Measurements from ENCODE around the gene DCBLD2. TPM values are rescaled to one million over a fixed set of nuclear protein-coding genes. Genes with fewer than 3 reads are reported as not detected.

DCBLD2 gene, protein sequence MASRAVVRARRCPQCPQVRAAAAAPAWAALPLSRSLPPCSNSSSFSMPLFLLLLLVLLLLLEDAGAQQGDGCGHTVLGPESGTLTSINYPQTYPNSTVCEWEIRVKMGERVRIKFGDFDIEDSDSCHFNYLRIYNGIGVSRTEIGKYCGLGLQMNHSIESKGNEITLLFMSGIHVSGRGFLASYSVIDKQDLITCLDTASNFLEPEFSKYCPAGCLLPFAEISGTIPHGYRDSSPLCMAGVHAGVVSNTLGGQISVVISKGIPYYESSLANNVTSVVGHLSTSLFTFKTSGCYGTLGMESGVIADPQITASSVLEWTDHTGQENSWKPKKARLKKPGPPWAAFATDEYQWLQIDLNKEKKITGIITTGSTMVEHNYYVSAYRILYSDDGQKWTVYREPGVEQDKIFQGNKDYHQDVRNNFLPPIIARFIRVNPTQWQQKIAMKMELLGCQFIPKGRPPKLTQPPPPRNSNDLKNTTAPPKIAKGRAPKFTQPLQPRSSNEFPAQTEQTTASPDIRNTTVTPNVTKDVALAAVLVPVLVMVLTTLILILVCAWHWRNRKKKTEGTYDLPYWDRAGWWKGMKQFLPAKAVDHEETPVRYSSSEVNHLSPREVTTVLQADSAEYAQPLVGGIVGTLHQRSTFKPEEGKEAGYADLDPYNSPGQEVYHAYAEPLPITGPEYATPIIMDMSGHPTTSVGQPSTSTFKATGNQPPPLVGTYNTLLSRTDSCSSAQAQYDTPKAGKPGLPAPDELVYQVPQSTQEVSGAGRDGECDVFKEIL
- total RNA-seq (2012; rRNA removed) = 196 and 275 TPM in 2 replicates
- polyA plus RNA-seq (2012; rRNA removed) = 119 and 121 TPM in 2 replicates
- 38.1 and 38.8 TPM in 2 replicates for polyA plus RNA-seq (2012; cell fraction: cytosol; rRNA removed)
- polyA plus RNA-seq (2012; cell fraction: nucleus; rRNA removed; ENCODE audit: low replicate concordance) = 32.4 and 131 TPM in 2 replicates
- Bru-seq, nascent RNA = percentile 96 among the genes with signal in this experiment
- percentile 93 among the genes with signal in this experiment for BruChase-seq, experiment 1, labeled RNA remaining after a 6-hour chase
- BruChase-seq, experiment 2, labeled RNA remaining after a 2-hour chase = percentile 92 among the genes with signal in this experiment
- long read RNA-seq, full-length matches to known transcripts = 36 of 152 reads
- long read RNA-seq, partial matches to known transcripts = 73 of 152 reads
- long read RNA-seq, other reads (novel, unspliced or antisense) = 43 of 152 reads

DNA sequence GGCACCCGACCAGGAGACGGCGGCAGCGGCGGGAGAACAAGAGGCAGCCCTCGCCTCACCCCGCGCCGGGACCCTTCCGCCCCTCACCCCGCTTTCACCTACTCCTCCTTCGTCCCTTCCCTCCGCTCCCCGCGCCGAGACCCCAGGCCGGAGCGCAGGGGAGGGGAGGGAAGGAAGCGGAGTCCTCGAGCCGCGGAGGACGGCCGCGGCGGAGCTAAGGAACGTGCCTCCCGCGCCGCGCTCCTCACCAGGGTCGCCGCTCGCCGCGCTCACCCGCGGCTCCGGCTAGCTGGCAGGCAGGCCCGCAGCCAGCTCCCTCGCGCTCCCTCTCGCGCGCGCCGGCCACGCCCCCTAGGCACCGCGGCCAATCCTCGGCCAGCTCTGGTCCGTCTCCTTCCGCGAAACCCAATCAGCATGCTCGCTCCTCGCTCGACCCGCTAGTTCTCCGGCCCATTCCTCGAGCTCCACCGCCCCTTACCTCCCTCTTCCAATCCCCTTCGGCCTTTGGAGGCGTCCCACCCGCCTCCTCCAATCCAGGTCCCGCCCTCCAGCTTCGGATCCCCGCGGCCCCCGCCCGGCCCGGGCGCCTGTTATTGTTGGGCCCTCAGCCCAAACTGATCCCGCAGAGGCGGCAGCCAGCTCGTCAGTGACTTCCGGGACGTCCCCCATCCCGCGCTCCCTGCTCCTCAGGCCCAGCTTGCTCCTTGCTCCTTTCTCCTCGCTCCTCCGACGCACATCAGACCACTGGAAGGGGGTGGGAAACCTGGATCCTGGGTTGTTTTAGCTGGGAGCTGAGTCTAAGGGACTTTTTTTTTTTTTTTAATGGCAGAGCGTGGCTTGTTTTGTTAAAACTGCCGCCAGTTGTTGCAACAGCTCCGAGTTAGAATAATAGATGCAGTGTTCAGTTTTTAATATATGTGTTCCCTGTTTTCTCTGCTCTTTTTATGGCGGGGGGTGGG is at the start of gene DCBLD2:
Gene DCBLD2, minus strand, starts transcription at position 304 of the 959 bp plus-strand sequence. CDS start 369 bp downstream, outside the sequence.
- peak within 1 kb of the TSS; percentile 96 for H2AK9ac ChIP-seq (replicated peaks; ENCODE audit: low read depth, low read length, poor library complexity)
- intact Hi-C loops (cut with micrococcal nuclease) = loop anchor here (2.0 to 10.0 kb wide), 6 partner anchors 15 to 297 kb away; no protein-coding TSS in a partner anchor
- ChIA-PET CTCF (interaction anchor here (0.8 to 1.4 kb wide), 4 partner anchors 54 to 86 kb away, joined by 3 to 7 read pairs (median 4); no protein-coding TSS in a partner anchor), POLR2A (ENCODE audit: unreplicated experiment) (interaction anchor here (0.6 to 0.7 kb wide), 3 partner anchors 9 to 17 kb away, joined by 3 read pairs; no protein-coding TSS in a partner anchor)
- H2BK5ac ChIP-seq (ENCODE audit: low read depth, low read length, poor library complexity, severe bottlenecking) = peak within 1 kb of the TSS; percentile 89
- peaks cover 12% of the 10 kb centered on the region for H4K20me1 ChIP-seq (ENCODE audit: insufficient read depth, low read length)
- no peaks in the 10 kb centered on the region for H3K27me3 ChIP-seq (ENCODE audit: control insufficient read depth, insufficient read depth, low read length)
- peak within 1 kb of the TSS; percentile 94 for H3K27ac ChIP-seq (ENCODE audit: insufficient read depth, low read length)
- dilution Hi-C loops (cut with HindIII; ENCODE audit: low sequenced_read_pairs, unreplicated experiment) = no loop called here
- peak within 1 kb of the TSS; percentile 93 for H2AFZ ChIP-seq (replicated peaks; ENCODE audit: low read length, poor library complexity)
- peak within 1 kb of the TSS; percentile 80 for H3K14ac ChIP-seq (replicated peaks; ENCODE audit: low read depth, low read length)
- peak within 1 kb of the TSS; percentile 91 for H3K56ac ChIP-seq (ENCODE audit: extremely low read depth, insufficient read depth, low read length)
- H3K79me1 ChIP-seq (ENCODE audit: low read depth in 1 of 2, low read length in 2 of 2) = peaks cover 6 to 19% of the 10 kb centered on the region in 2 experiments
- peak within 1 kb of the TSS; percentile 87 for H3K9ac ChIP-seq (ENCODE audit: low read depth, low read length)
- H3K23ac ChIP-seq (ENCODE audit: low read depth, low read length) = peak within 1 kb of the TSS; percentile 59
- H3K4me2 ChIP-seq (ENCODE audit: low read depth, low read length) = peak within 1 kb of the TSS; percentile 92
- no TSS peak for BruUV-seq (replicated peaks)
- H3K9me1 ChIP-seq (ENCODE audit: insufficient read depth, low read length) = no peaks in the 10 kb centered on the region
- peak within 1 kb of the TSS; percentile 88 for H2BK15ac ChIP-seq (ENCODE audit: low read depth, low read length)
- H4K5ac ChIP-seq (ENCODE audit: low read depth, low read length) = peak within 1 kb of the TSS; percentile 47
- H4K8ac ChIP-seq (ENCODE audit: low read depth in 2 of 2, low read length in 2 of 2) = peak within 1 kb of the TSS; percentile 66 to 81
- H3K4ac ChIP-seq (ENCODE audit: low read depth, low read length) = peak within 1 kb of the TSS; percentile 93
- peak; percentile 97 for ATAC-seq (ENCODE audit: low read depth)
- peak within 1 kb of the TSS; percentile 30; the same call in 1 of the 2 replicates for H2BK20ac ChIP-seq (ENCODE audit: low read depth, low read length)
- in situ Hi-C loops (cut with MboI; ENCODE audit: low sequenced_read_pairs) = no loop called here
- peak within 1 kb of the TSS; percentile 86 for H4K91ac ChIP-seq (ENCODE audit: insufficient read depth, low read depth, low read length)
- peak; percentile 99 for DNase-seq
- peak; percentile 84 for TF ChIP-seq MAZ (IDR thresholded peaks at IDR 0.05; ENCODE audit: borderline replicate concordance, low read depth, low read length)
- TF ChIP-seq POLR2A (IDR thresholded peaks at IDR 0.05; ENCODE audit: low read depth, low read length) = peak; percentile 93
- TF ChIP-seq MXI1 (IDR thresholded peaks at IDR 0.05; ENCODE audit: borderline replicate concordance, low read depth, low read length) = peak; percentile 66; the same call in 1 of the 2 replicates
- TF ChIP-seq CHD1 (IDR thresholded peaks at IDR 0.05; ENCODE audit: low read depth, low read length) = 0 out of 2 replicates have a peak, but pooled peaks have one; percentile 18
- TF ChIP-seq, protein P1, sequence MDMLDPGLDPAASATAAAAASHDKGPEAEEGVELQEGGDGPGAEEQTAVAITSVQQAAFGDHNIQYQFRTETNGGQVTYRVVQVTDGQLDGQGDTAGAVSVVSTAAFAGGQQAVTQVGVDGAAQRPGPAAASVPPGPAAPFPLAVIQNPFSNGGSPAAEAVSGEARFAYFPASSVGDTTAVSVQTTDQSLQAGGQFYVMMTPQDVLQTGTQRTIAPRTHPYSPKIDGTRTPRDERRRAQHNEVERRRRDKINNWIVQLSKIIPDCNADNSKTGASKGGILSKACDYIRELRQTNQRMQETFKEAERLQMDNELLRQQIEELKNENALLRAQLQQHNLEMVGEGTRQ (IDR thresholded peaks at IDR 0.05; ENCODE audit: low read depth, low read length) = no peak
- peak; percentile 33; the same call in 1 of the 2 replicates for TF ChIP-seq BHLHE40 (IDR thresholded peaks at IDR 0.05; ENCODE audit: low read depth, low read length)
- peak within 1 kb of the TSS; percentile 76 for H2AK5ac ChIP-seq (ENCODE audit: low read depth, low read length)
- 1% methylated on average over 21 of the region's 86 CpGs; no CpG with 5 or more reads in 1 of the 2 experiments for whole genome bisulfite sequencing, 2 experiments (ENCODE audit: extremely low coverage in 2 of 2, insufficient read length in 1 of 2)
- H3K4me1 ChIP-seq (ENCODE audit: control insufficient read depth, insufficient read depth, low read length) = peaks cover 2% of the 10 kb centered on the region; the same call in 1 of the 2 replicates
- H3K9me3 ChIP-seq (ENCODE audit: control insufficient read depth, insufficient read depth, low read length) = no peaks in the 10 kb centered on the region
- H3K36me3 ChIP-seq (ENCODE audit: control insufficient read depth, insufficient read depth, low read length) = no peaks in the 10 kb centered on the region
- H3K4me3 ChIP-seq (ENCODE audit: insufficient read depth, low read depth, low read length) = peak within 1 kb of the TSS; percentile 62
- H2BK120ac ChIP-seq (ENCODE audit: low read depth, low read length) = peak within 1 kb of the TSS; percentile 76
- H3K18ac ChIP-seq (ENCODE audit: low read depth, low read length) = peak within 1 kb of the TSS; percentile 56
